ENCODE data around the gene NRP1. TPM values are rescaled to one million over a fixed set of nuclear protein-coding genes. Genes with fewer than 3 reads are reported as not detected.

NRP1 gene
- total RNA-seq, 4 donors from 2014 or later, result 45.7 to 90.0 (median 57.7) TPM

DNA sequence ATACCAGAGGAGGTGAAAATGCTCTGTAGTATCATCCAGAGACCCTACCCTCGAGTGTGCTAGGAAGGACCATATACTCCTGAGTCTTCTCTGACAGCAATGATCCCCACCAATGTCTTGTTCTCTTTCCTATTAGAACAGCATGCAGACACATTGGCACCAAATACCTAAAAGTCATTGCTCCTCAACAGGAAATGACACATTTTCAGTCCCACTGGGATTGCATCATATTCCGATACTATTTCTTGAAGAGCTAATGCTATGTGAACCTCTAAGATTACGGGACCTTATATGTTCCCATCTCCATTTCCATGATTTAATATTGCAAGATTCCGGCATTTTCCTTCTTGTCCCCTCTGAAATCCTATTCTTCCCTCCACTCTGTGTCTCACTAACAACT is 177.4 kb downstream of the NRP1 start:
- DNase-seq (ENCODE audit: low spot score in 2 of 2), result no peak
- no peaks in the 10 kb centered on the region for H3K4me1 ChIP-seq
- no peaks in the 10 kb centered on the region for H3K9me3 ChIP-seq
- H3K27me3 ChIP-seq, result no peaks in the 10 kb centered on the region
- 84 to 90% methylated on average over 4 of the region's 4 CpGs for WGBS, 2 donors
- TF ChIP-seq, protein P1, sequence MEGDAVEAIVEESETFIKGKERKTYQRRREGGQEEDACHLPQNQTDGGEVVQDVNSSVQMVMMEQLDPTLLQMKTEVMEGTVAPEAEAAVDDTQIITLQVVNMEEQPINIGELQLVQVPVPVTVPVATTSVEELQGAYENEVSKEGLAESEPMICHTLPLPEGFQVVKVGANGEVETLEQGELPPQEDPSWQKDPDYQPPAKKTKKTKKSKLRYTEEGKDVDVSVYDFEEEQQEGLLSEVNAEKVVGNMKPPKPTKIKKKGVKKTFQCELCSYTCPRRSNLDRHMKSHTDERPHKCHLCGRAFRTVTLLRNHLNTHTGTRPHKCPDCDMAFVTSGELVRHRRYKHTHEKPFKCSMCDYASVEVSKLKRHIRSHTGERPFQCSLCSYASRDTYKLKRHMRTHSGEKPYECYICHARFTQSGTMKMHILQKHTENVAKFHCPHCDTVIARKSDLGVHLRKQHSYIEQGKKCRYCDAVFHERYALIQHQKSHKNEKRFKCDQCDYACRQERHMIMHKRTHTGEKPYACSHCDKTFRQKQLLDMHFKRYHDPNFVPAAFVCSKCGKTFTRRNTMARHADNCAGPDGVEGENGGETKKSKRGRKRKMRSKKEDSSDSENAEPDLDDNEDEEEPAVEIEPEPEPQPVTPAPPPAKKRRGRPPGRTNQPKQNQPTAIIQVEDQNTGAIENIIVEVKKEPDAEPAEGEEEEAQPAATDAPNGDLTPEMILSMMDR (IDR thresholded peaks at IDR 0.05), result no peak
- TF ChIP-seq EP300 (IDR thresholded peaks at IDR 0.05), result no peak
- no peak for TF ChIP-seq POLR2A (IDR thresholded peaks at IDR 0.05)
- no peaks in the 10 kb centered on the region for H3K36me3 ChIP-seq
- H3K4me3 ChIP-seq, result no peak overlapping the region
- no peak overlapping the region for H3K27ac ChIP-seq

DNA sequence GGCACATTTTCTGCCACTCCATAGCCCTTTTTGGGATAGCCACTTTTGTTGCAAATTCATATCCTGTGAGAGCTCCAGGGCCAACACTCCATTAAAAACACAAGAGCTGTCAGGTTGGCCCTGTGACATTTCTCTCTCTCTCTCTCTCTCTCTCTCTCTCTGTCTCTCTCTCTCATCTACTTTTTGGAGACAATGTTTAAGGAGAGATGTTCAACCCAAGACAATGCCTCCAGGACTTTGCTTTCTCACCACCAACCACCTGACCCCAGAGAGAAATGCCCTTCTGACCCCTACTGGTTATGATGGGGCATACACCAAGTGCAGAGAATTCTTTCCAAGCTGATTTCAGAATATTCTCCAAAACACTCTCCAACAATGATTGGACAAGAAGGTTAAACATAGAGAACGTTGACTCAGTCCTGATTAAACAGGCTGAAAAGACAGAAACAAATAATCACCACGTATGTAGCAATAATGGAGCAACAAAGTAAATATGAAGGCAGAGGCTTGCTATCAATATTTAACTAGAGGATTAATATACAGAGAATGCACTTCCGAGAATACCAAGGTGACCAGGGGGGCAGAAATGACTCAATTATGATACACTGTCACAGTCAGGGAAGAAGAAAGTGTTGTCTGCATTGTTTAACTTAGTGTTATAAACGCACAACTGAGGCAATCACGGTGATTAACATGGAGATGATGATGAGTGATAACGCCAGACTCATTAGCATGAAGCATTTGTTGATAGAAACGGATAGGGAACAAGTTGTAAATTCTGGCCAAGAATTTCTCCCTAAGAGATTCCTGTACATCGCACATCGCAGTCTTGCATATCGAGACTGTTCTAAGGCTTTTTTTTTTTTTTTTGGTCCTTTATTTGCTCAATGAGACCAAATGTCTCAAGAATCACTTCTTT is 178.5 kb downstream of the NRP1 start:
- Histone ChIP-seq H3K4me1 (no peaks in the 10 kb centered on the region), H3K36me3 (no peaks in the 10 kb centered on the region), H3K27ac (no peak overlapping the region), H3K9me3 (no peaks in the 10 kb centered on the region), H3K4me3 (no peak overlapping the region), H3K27me3 (no peaks in the 10 kb centered on the region)
- no peak for DNase-seq (ENCODE audit: low spot score in 2 of 2)
- 71 to 80% methylated on average over 10 of the region's 10 CpGs for WGBS, 2 donors
- TF ChIP-seq, protein P1 (IDR thresholded peaks at IDR 0.05), result peak in 2 of 5 experiments; percentile 13 to 16
- no peak for TF ChIP-seq EP300 (IDR thresholded peaks at IDR 0.05)
- no peak for TF ChIP-seq POLR2A (IDR thresholded peaks at IDR 0.05)

DNA sequence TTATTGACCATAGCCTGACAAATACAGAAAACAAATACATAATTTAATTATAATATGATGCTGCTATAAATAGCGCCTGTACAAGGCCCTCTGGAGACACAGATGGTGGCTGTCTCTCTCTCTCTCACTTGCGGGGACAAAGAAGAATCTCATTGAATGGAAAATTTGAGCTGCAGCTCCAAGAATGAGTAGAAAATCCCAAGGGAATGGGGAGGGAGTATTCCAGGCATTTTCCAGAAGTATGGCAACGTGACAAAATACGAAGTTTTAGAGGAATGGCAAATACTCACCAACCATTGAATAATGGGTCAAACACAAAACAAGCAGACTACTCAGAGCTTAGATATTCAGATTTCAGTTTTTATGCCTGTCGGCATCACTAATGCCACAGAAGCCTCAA is 179.9 kb downstream of the NRP1 start:
- H3K27me3 ChIP-seq, result no peaks in the 10 kb centered on the region
- H3K9me3 ChIP-seq, result no peaks in the 10 kb centered on the region
- no peak for TF ChIP-seq EP300 (IDR thresholded peaks at IDR 0.05)
- TF ChIP-seq, protein P1 (IDR thresholded peaks at IDR 0.05), result no peak
- H3K4me3 ChIP-seq, result no peak overlapping the region
- no peak overlapping the region for H3K27ac ChIP-seq
- WGBS, 2 donors, result 54 to 66% methylated on average over 5 of the region's 5 CpGs
- H3K36me3 ChIP-seq, result no peaks in the 10 kb centered on the region
- no peak for DNase-seq (ENCODE audit: low spot score in 2 of 2)
- no peaks in the 10 kb centered on the region for H3K4me1 ChIP-seq

DNA sequence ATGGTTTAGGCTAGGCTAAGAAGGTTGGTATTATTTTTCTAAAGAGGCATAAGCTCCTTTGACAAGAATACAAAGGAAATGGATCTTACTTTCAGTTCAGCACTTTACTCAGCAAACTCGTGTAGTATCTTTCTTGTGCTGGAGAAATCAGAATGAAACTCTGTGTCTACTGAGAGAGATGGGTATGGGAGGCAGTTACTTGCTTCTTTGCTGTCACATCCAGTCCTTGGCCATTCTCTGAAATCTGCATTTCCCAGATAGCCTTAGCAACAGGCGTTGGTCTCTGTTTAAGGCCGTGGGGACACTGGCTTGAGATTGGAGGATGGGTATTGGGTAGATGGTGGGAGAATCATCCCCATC is 180.5 kb downstream of the NRP1 start:
- H3K4me3 ChIP-seq, result no peak overlapping the region
- TF ChIP-seq POLR2A (IDR thresholded peaks at IDR 0.05) (no peak), EP300 (IDR thresholded peaks at IDR 0.05) (no peak)
- TF ChIP-seq, protein P1 (IDR thresholded peaks at IDR 0.05), result no peak
- H3K36me3 ChIP-seq, result no peaks in the 10 kb centered on the region
- no peaks in the 10 kb centered on the region for H3K9me3 ChIP-seq
- H3K27me3 ChIP-seq, result no peaks in the 10 kb centered on the region
- H3K27ac ChIP-seq, result no peak overlapping the region
- WGBS, 2 donors, result 71 to 74% methylated on average over 3 of the region's 3 CpGs
- DNase-seq (ENCODE audit: low spot score in 2 of 2), result no peak
- no peaks in the 10 kb centered on the region for H3K4me1 ChIP-seq

DNA sequence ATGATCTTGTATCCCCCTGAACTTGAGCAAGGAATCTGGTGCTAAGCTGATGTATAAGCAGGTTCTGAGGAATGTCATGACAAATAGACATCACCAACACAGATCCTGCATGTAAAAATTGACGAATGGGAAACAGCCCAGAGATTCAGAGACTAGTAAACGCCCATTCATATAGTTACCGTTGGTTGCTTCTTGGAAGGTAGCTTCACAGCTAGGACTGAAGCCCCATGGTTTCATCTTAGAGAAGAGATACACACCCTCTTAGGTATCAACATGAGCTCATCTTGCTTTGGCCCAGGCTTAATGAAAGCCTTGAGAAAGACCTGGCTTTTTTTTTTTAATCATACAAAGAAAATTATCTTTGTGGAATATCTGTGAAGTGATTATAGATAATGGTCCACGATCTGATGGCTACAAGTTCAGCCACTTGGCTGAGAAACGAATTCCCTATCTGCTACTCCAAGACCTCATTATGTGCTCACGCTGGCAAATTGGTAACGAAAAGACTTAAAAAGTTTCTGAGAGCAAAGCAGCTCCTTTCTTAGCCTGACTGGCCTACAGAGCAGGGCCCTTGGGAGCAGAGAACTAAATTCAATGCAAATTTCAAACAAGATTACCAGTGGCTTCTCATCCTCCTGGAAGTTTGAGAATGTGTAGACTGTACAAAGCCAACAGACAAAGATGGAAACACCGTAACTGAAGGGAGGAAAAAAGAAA is 181.1 kb downstream of the NRP1 start:
- TF ChIP-seq, protein P1 (IDR thresholded peaks at IDR 0.05), result no peak
- TF ChIP-seq EP300 (IDR thresholded peaks at IDR 0.05) (no peak), POLR2A (IDR thresholded peaks at IDR 0.05) (no peak)
- no peak for DNase-seq (ENCODE audit: low spot score in 2 of 2)
- H3K9me3 ChIP-seq, result no peaks in the 10 kb centered on the region
- no peak overlapping the region for H3K27ac ChIP-seq
- no peak overlapping the region for H3K4me3 ChIP-seq
- WGBS, 2 donors, result 85 to 86% methylated on average over 8 of the region's 8 CpGs
- no peaks in the 10 kb centered on the region for H3K27me3 ChIP-seq
- no peaks in the 10 kb centered on the region for H3K4me1 ChIP-seq
- H3K36me3 ChIP-seq, result no peaks in the 10 kb centered on the region
